NCI-H2227 treated with DMSO at 0.1 percent for 48 hours (cell line): ENCODE data around the gene TTC9B.
"Not testable (repeated sequence)": the region's sequence is repeated elsewhere in the genome, so short reads cannot be mapped to it uniquely, and the experiment has no call there.

Source experiments
- DNase-seq: peaks from one replicate; lab custom pipeline; 2025; lab: John Stamatoyannopoulos, UW

Gene TTC9B

GRCh38 chr19:40170303-40170989, 47.7 kb downstream of the TTC9B start:
- DNase-seq: not testable (repeated sequence)

- DNase-seq: not testable (repeated sequence)
Observed at GRCh38 chr19:40169482-40170302, 48.5 kb downstream of the TTC9B start.
